ENCODE results near the gene PLA2G4F.

DNA sequence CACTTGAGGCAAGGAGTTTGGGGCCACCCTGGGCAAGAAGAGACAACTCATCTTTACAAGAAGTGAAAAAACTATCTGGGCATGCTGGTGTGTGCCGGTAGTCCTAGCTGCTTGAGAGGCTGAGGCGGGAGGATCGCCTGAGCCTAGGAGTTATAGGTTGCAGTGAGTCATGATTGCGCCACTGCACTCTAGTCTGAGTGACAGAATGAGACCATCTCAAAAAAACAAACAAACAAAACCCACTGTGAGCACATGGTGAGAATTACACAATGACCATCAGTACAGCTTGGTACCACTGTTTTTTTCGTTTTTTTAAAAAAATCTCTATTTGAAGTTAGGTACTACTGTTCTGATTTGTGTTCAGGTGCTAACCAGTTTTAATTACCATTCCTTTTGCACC, 38.1 kb upstream of the PLA2G4F start:
- TF ChIP-seq, protein P1, sequence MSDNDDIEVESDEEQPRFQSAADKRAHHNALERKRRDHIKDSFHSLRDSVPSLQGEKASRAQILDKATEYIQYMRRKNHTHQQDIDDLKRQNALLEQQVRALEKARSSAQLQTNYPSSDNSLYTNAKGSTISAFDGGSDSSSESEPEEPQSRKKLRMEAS (IDR thresholded peaks at IDR 0.05), result no peak
- TF ChIP-seq POLR2A (IDR thresholded peaks at IDR 0.05; ENCODE audit: borderline replicate concordance, extremely low read depth, insufficient read depth, insufficient read length), result no peak
- no peak for TF ChIP-seq EZH2 (IDR thresholded peaks at IDR 0.05)
- TF ChIP-seq, protein P2, sequence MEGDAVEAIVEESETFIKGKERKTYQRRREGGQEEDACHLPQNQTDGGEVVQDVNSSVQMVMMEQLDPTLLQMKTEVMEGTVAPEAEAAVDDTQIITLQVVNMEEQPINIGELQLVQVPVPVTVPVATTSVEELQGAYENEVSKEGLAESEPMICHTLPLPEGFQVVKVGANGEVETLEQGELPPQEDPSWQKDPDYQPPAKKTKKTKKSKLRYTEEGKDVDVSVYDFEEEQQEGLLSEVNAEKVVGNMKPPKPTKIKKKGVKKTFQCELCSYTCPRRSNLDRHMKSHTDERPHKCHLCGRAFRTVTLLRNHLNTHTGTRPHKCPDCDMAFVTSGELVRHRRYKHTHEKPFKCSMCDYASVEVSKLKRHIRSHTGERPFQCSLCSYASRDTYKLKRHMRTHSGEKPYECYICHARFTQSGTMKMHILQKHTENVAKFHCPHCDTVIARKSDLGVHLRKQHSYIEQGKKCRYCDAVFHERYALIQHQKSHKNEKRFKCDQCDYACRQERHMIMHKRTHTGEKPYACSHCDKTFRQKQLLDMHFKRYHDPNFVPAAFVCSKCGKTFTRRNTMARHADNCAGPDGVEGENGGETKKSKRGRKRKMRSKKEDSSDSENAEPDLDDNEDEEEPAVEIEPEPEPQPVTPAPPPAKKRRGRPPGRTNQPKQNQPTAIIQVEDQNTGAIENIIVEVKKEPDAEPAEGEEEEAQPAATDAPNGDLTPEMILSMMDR (IDR thresholded peaks at IDR 0.05 in 2 of 3, conservative IDR thresholded peaks at IDR 0.05 in 1 of 3; ENCODE audit: borderline replicate concordance in 1 of 3, insufficient read depth in 1 of 3, low read depth in 2 of 3, low read length in 2 of 3), result no peak
- TF ChIP-seq SRF (IDR thresholded peaks at IDR 0.05; ENCODE audit: low read depth), result no peak
- TF ChIP-seq, protein P3, sequence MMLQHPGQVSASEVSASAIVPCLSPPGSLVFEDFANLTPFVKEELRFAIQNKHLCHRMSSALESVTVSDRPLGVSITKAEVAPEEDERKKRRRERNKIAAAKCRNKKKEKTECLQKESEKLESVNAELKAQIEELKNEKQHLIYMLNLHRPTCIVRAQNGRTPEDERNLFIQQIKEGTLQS (IDR thresholded peaks at IDR 0.05), result no peak
- TF ChIP-seq, protein P4, sequence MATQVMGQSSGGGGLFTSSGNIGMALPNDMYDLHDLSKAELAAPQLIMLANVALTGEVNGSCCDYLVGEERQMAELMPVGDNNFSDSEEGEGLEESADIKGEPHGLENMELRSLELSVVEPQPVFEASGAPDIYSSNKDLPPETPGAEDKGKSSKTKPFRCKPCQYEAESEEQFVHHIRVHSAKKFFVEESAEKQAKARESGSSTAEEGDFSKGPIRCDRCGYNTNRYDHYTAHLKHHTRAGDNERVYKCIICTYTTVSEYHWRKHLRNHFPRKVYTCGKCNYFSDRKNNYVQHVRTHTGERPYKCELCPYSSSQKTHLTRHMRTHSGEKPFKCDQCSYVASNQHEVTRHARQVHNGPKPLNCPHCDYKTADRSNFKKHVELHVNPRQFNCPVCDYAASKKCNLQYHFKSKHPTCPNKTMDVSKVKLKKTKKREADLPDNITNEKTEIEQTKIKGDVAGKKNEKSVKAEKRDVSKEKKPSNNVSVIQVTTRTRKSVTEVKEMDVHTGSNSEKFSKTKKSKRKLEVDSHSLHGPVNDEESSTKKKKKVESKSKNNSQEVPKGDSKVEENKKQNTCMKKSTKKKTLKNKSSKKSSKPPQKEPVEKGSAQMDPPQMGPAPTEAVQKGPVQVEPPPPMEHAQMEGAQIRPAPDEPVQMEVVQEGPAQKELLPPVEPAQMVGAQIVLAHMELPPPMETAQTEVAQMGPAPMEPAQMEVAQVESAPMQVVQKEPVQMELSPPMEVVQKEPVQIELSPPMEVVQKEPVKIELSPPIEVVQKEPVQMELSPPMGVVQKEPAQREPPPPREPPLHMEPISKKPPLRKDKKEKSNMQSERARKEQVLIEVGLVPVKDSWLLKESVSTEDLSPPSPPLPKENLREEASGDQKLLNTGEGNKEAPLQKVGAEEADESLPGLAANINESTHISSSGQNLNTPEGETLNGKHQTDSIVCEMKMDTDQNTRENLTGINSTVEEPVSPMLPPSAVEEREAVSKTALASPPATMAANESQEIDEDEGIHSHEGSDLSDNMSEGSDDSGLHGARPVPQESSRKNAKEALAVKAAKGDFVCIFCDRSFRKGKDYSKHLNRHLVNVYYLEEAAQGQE (IDR thresholded peaks at IDR 0.05; ENCODE audit: low read depth), result no peak
- TF ChIP-seq YY1 (IDR thresholded peaks at IDR 0.05; ENCODE audit: extremely low read depth, insufficient replicate concordance, low read depth, low read length), result no peak
- no peak for TF ChIP-seq RAD21 (IDR thresholded peaks at IDR 0.05; ENCODE audit: low read depth)
- no peak for TF ChIP-seq JUND (IDR thresholded peaks at IDR 0.05)
- TF ChIP-seq EZH2phosphoT487 (IDR thresholded peaks at IDR 0.05; ENCODE audit: borderline replicate concordance), result no peak
- no peak for TF ChIP-seq CBX3 (IDR thresholded peaks at IDR 0.05; ENCODE audit: low read depth)

Measured in HCT116 (cell line).